ENCODE results near the gene FAM78B. TPM values are rescaled to one million over a fixed set of nuclear protein-coding genes. Genes with fewer than 3 reads are reported as not detected.

The FAM78B gene
- polyA plus RNA-seq, 3 donors: not detected

DNA sequence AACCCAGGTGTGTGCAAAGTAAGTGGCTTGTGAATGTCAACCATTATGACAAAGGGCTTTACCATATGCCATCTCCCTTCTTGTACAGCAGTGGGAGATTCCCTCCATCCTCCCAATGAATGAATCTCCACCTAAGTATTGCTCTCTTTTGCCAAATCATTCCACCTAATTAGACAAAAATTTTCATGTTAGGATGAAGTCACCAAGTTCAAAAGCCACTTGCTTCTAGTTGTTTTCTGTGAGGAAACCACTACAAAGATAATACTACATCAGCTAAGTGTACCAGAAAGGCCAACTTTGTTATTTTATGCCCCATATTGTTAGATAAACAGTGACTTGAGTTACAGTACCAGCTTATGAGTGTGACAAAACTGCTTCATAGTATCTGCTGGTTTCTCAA is 34.3 kb downstream of the FAM78B start:
- Mint-ChIP-seq H3K36me3 (no peaks in the 10 kb centered on the region), H3K4me1 (no peaks in the 10 kb centered on the region), H3K4me3 (no peak overlapping the region), H3K27me3 (ENCODE audit: low read depth in 3 of 3) (peaks cover 2 to 9% (median 6%) of the 10 kb centered on the region in 3 donors), H3K27ac (no peak overlapping the region), H3K9me3 (peaks cover 0 to 4% (median 2%) of the 10 kb centered on the region in 7 donors)
- H3K79me2 ChIP-seq (ENCODE audit: insufficient read depth, low read length): no peaks in the 10 kb centered on the region
- H4K20me1 ChIP-seq (ENCODE audit: insufficient read depth, low read length): no peaks in the 10 kb centered on the region
- H3K27me3 ChIP-seq (ENCODE audit: control insufficient read depth in 2 of 2, insufficient read depth in 2 of 2, low read length in 2 of 2): peaks cover 0 to 2% of the 10 kb centered on the region in 2 donors
- no peak overlapping the region for H3K4me2 ChIP-seq (replicated peaks; ENCODE audit: extremely low read depth, low read length, poor library complexity, severe bottlenecking)
- intact Hi-C loops (cut with micrococcal nuclease): no loop called here
- DNase-seq: no peak
- TF ChIP-seq, protein P1, sequence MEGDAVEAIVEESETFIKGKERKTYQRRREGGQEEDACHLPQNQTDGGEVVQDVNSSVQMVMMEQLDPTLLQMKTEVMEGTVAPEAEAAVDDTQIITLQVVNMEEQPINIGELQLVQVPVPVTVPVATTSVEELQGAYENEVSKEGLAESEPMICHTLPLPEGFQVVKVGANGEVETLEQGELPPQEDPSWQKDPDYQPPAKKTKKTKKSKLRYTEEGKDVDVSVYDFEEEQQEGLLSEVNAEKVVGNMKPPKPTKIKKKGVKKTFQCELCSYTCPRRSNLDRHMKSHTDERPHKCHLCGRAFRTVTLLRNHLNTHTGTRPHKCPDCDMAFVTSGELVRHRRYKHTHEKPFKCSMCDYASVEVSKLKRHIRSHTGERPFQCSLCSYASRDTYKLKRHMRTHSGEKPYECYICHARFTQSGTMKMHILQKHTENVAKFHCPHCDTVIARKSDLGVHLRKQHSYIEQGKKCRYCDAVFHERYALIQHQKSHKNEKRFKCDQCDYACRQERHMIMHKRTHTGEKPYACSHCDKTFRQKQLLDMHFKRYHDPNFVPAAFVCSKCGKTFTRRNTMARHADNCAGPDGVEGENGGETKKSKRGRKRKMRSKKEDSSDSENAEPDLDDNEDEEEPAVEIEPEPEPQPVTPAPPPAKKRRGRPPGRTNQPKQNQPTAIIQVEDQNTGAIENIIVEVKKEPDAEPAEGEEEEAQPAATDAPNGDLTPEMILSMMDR (IDR thresholded peaks at IDR 0.05): no peak
- H3K4me3 ChIP-seq (replicated peaks in 1 of 3; ENCODE audit: low read depth in 2 of 3, low read length in 3 of 3): no peak overlapping the region
- H3K36me3 ChIP-seq (replicated peaks in 1 of 2; ENCODE audit: control insufficient read depth in 1 of 2, insufficient read depth in 2 of 2, low read length in 2 of 2): no peaks in the 10 kb centered on the region
- H3K9ac ChIP-seq (ENCODE audit: insufficient read depth, low read length, poor library complexity, severe bottlenecking): no peak overlapping the region
- no peaks in the 10 kb centered on the region for H3K4me1 ChIP-seq (ENCODE audit: control insufficient read depth in 1 of 2, insufficient read depth in 2 of 2, low read length in 2 of 2)
- no peak overlapping the region for H2AFZ ChIP-seq (ENCODE audit: insufficient read depth, low read depth, low read length, poor library complexity, severe bottlenecking)
- no peaks in the 10 kb centered on the region for H3K9me3 ChIP-seq (replicated peaks in 1 of 2; ENCODE audit: control insufficient read depth in 1 of 2, insufficient read depth in 1 of 2, low read length in 2 of 2)
- no peak overlapping the region for H3K27ac ChIP-seq (ENCODE audit: low read depth in 1 of 2, low read length in 2 of 2)

DNA sequence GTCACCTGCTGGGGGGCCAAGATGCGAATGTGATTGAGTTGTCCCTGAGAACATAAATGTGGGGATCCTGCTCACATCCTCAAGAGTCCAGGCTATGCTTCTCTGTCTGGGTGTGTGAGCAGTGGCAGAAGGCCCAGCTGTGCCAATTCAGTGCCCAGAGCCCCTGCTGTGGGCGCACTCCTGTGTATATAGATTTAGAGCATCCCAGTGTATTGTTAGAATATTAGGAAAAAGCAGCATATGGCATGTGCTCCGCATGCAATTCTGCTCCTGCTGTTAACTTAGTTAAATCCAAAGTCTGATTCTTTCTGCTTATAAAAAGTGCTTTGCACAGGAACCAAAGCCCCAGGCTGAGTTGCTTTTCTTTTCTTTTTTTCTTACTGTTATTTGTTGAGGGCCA is 37.8 kb downstream of the FAM78B start:
- no peak overlapping the region for H3K27ac ChIP-seq (ENCODE audit: low read depth in 1 of 2, low read length in 2 of 2)
- no peaks in the 10 kb centered on the region for H4K20me1 ChIP-seq (ENCODE audit: insufficient read depth, low read length)
- TF ChIP-seq, protein P1 (IDR thresholded peaks at IDR 0.05): no peak
- Mint-ChIP-seq H3K27me3 (ENCODE audit: low read depth in 3 of 3) (peaks cover 2 to 9% (median 2%) of the 10 kb centered on the region in 3 donors), H3K4me3 (no peak overlapping the region), H3K36me3 (no peaks in the 10 kb centered on the region), H3K9me3 (peaks cover 0 to 4% (median 2%) of the 10 kb centered on the region in 7 donors), H3K4me1 (peaks cover 5% of the 10 kb centered on the region), H3K27ac (no peak overlapping the region)
- intact Hi-C loops (cut with micrococcal nuclease): no loop called here
- H2AFZ ChIP-seq (ENCODE audit: insufficient read depth, low read depth, low read length, poor library complexity, severe bottlenecking): no peak overlapping the region
- no peaks in the 10 kb centered on the region for H3K27me3 ChIP-seq (ENCODE audit: control insufficient read depth in 2 of 2, insufficient read depth in 2 of 2, low read length in 2 of 2)
- H3K36me3 ChIP-seq (replicated peaks in 1 of 2; ENCODE audit: control insufficient read depth in 1 of 2, insufficient read depth in 2 of 2, low read length in 2 of 2): no peaks in the 10 kb centered on the region
- H3K9me3 ChIP-seq (replicated peaks in 1 of 2; ENCODE audit: control insufficient read depth in 1 of 2, insufficient read depth in 1 of 2, low read length in 2 of 2): no peaks in the 10 kb centered on the region
- no peak overlapping the region for H3K9ac ChIP-seq (ENCODE audit: insufficient read depth, low read length, poor library complexity, severe bottlenecking)
- H3K4me1 ChIP-seq (ENCODE audit: control insufficient read depth in 1 of 2, insufficient read depth in 2 of 2, low read length in 2 of 2): no peaks in the 10 kb centered on the region
- 95% methylated on average over 3 of the region's 3 CpGs for WGBS (ENCODE audit: insufficient coverage)
- no peak overlapping the region for H3K4me2 ChIP-seq (replicated peaks; ENCODE audit: extremely low read depth, low read length, poor library complexity, severe bottlenecking)
- no peak for DNase-seq
- H3K79me2 ChIP-seq (ENCODE audit: insufficient read depth, low read length): no peaks in the 10 kb centered on the region
- H3K4me3 ChIP-seq (replicated peaks in 1 of 3; ENCODE audit: low read depth in 2 of 3, low read length in 3 of 3): no peak overlapping the region
